ENCODE data around the gene MLX.

DNA sequence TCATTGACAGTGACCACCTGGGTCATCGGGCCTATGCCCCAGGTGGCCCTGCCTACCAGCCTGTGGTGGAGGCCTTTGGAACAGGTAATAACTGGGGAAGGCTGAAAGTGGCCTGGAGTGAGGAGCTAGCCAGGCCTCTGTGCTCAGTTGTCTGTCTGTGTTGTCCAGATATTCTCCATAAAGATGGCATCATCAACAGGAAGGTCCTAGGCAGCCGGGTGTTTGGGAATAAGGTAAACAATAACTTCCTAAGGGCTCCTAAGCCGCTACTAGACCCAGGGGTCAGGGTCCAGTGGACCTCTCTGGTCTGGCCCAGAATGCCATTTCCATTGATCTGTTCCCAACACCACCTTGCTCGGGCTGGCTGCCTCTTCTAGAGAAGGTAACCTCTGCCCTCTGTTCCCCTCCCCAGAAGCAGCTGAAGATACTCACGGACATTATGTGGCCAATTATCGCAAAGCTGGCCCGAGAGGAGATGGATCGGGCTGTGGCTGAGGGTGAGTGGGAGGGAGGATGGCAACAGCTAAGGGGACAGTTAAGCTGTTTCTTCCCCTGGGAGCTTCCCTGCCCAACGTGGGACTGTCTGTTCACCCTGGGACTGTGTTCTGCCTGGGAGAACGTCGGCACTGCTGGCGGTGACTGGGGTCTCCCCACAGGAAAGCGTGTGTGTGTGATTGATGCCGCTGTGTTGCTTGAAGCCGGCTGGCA lies 1.9 kb upstream of the MLX start:
- TF ChIP-seq CTCF (IDR thresholded peaks at IDR 0.05; ENCODE audit: insufficient read depth, low read length) (no peak), REST (IDR thresholded peaks at IDR 0.05; ENCODE audit: insufficient replicate concordance, low read depth) (no peak), GABPA (IDR thresholded peaks at IDR 0.05; ENCODE audit: low read depth) (no peak)
